Activated CD4-positive, alpha-beta T cell treated with anti-CD3 and anti-CD28 coated beads, Interleukin-2, Interleukin-4, amounts not matched to agents 100 ng/mL and 50 ng/mL, durations not matched to agents 16 hours and 8 hours (primary cell): ENCODE results near the gene CCL28.

ENCODE experiments used
- DNase-seq: peaks from one replicate; pipeline ENCODE4 v3.0.0-alpha.2; 2020; ENCODE audit warnings: low spot score

Gene CCL28

GRCh38 chr5:43357067-43357466 lies 55.1 kb downstream of the CCL28 start:
- no peak for DNase-seq

GRCh38 chr5:43354774-43355173 lies 57.4 kb downstream of the CCL28 start:
- DNase-seq = no peak

GRCh38 chr5:43353668-43354067 lies 58.5 kb downstream of the CCL28 start:
- no peak for DNase-seq

- DNase-seq = no peak
These were observed 59.3 kb downstream of the CCL28 start for GRCh38 chr5:43352915-43353314.

GRCh38 chr5:43352131-43352530 lies 60.1 kb downstream of the CCL28 start:
- no peak for DNase-seq

- DNase-seq = no peak
These were observed 63.3 kb downstream of the CCL28 start for GRCh38 chr5:43348861-43349363.

- no peak for DNase-seq
These were observed 64.0 kb downstream of the CCL28 start for GRCh38 chr5:43348207-43348606.

- DNase-seq = no peak
These were observed 73.3 kb downstream of the CCL28 start for GRCh38 chr5:43338862-43339261.

GRCh38 chr5:43336159-43336558 lies 76.0 kb downstream of the CCL28 start:
- peak; percentile 72 for DNase-seq

GRCh38 chr5:43335681-43336080 lies 76.5 kb downstream of the CCL28 start:
- no peak for DNase-seq

GRCh38 chr5:43332401-43332800 lies 79.8 kb downstream of the CCL28 start:
- no peak for DNase-seq
